ENCODE measurements around the gene DIABLO. TPM values are rescaled to one million over a fixed set of nuclear protein-coding genes. Genes with fewer than 3 reads are reported as not detected.

Gene DIABLO
- total RNA-seq, 1 experiment from 2014 or later, result 97.6 TPM

- POLR2A ChIA-PET (ENCODE audit: unreplicated experiment), result interaction anchor here (0.6 kb wide), 1 partner anchor 166 kb away, joined by 5 read pairs; the partner anchor contains the start of gene MLXIP
Measured at GRCh38 chr12:122244565-122245371, 18.9 kb upstream of the DIABLO start.

GRCh38 chr12:122243965-122244364 lies 18.1 kb upstream of the DIABLO start:
- no peaks in the 10 kb centered on the region for H3K4me1 ChIP-seq (ENCODE audit: insufficient read depth, low read length)
- no TSS peak for BruUV-seq (replicated peaks)
- H4K20me1 ChIP-seq (ENCODE audit: low read length), result no peaks in the 10 kb centered on the region
- TF ChIP-seq EZH2 (IDR thresholded peaks at IDR 0.05; ENCODE audit: low read length, unreplicated experiment) (no peak), CTCF (conservative IDR thresholded peaks at IDR 0.05; ENCODE audit: low read depth, low read length) (no peak), EZH2phosphoT487 (IDR thresholded peaks at IDR 0.05; ENCODE audit: borderline replicate concordance, low read length) (no peak)
- H2AFZ ChIP-seq (ENCODE audit: low read length), result no peak overlapping the region
- ChIA-PET CTCF (no interaction called here), POLR2A (ENCODE audit: unreplicated experiment) (no interaction called here)
- H3K27ac ChIP-seq (ENCODE audit: low read length), result no peak overlapping the region
- H3K9me2 ChIP-seq (replicated peaks; ENCODE audit: low read length), result no peaks in the 10 kb centered on the region
- ATAC-seq (no peak), DNase-seq (no peak)
- peaks cover 9% of the 10 kb centered on the region; the same call in 1 of the 2 replicates for H3K36me3 ChIP-seq (ENCODE audit: low read depth, low read length)
- H3K4me3 ChIP-seq (ENCODE audit: low read length), result no peak overlapping the region
- no peak overlapping the region for H3K4me2 ChIP-seq (ENCODE audit: low read length)
- no peaks in the 10 kb centered on the region for H3K9me3 ChIP-seq (ENCODE audit: low read length)
- no peak overlapping the region for H3K9ac ChIP-seq (ENCODE audit: low read length)
- no peaks in the 10 kb centered on the region for H3F3A ChIP-seq (ENCODE audit: low read length, unreplicated experiment)
- H3K27me3 ChIP-seq (ENCODE audit: low read length), result no peaks in the 10 kb centered on the region
- intact Hi-C loops (cut with micrococcal nuclease), result no loop called here
- no peaks in the 10 kb centered on the region for H3K79me2 ChIP-seq (ENCODE audit: low read length)

More at GRCh38 chr12:122244565-122245371, 18.9 kb upstream of the DIABLO start:
- Histone ChIP-seq H2AFZ (ENCODE audit: low read length) (no peak overlapping the region), H3K27me3 (ENCODE audit: low read length) (no peaks in the 10 kb centered on the region), H3K36me3 (ENCODE audit: low read depth, low read length) (peaks cover 8% of the 10 kb centered on the region; the same call in 1 of the 2 replicates), H3F3A (ENCODE audit: low read length, unreplicated experiment) (no peaks in the 10 kb centered on the region), H4K20me1 (ENCODE audit: low read length) (no peaks in the 10 kb centered on the region), H3K79me2 (ENCODE audit: low read length) (no peaks in the 10 kb centered on the region), H3K9ac (ENCODE audit: low read length) (no peak overlapping the region), H3K4me2 (ENCODE audit: low read length) (no peak overlapping the region), H3K4me1 (ENCODE audit: insufficient read depth, low read length) (no peaks in the 10 kb centered on the region), H3K9me2 (replicated peaks; ENCODE audit: low read length) (no peaks in the 10 kb centered on the region), H3K9me3 (ENCODE audit: low read length) (no peaks in the 10 kb centered on the region), H3K4me3 (ENCODE audit: low read length) (no peak overlapping the region), H3K27ac (ENCODE audit: low read length) (no peak overlapping the region)
- intact Hi-C loops (cut with micrococcal nuclease), result no loop called here
- no peak for ATAC-seq
- TF ChIP-seq CTCF (conservative IDR thresholded peaks at IDR 0.05; ENCODE audit: low read depth, low read length) (no peak), EZH2phosphoT487 (IDR thresholded peaks at IDR 0.05; ENCODE audit: borderline replicate concordance, low read length) (no peak), EZH2 (IDR thresholded peaks at IDR 0.05; ENCODE audit: low read length, unreplicated experiment) (no peak)
- BruUV-seq (replicated peaks), result no TSS peak
- no peak for DNase-seq
- CTCF ChIA-PET, result no interaction called here

GRCh38 chr12:122238861-122239260 lies 13.0 kb upstream of the DIABLO start:
- Histone ChIP-seq H2AFZ (ENCODE audit: low read length) (no peak overlapping the region), H3K27ac (ENCODE audit: low read length) (no peak overlapping the region), H4K20me1 (ENCODE audit: low read length) (no peaks in the 10 kb centered on the region), H3K9me3 (ENCODE audit: low read length) (no peaks in the 10 kb centered on the region), H3K9ac (ENCODE audit: low read length) (no peak overlapping the region), H3K79me2 (ENCODE audit: low read length) (no peaks in the 10 kb centered on the region), H3F3A (ENCODE audit: low read length, unreplicated experiment) (no peaks in the 10 kb centered on the region), H3K4me1 (ENCODE audit: insufficient read depth, low read length) (no peaks in the 10 kb centered on the region), H3K36me3 (ENCODE audit: low read depth, low read length) (0 out of 2 replicates have a peak, but pooled peaks cover 3% of the 10 kb centered on the region), H3K4me3 (ENCODE audit: low read length) (no peak overlapping the region), H3K9me2 (replicated peaks; ENCODE audit: low read length) (no peaks in the 10 kb centered on the region), H3K4me2 (ENCODE audit: low read length) (no peak overlapping the region), H3K27me3 (ENCODE audit: low read length) (no peaks in the 10 kb centered on the region)
- POLR2A ChIA-PET (ENCODE audit: unreplicated experiment), result no interaction called here
- DNase-seq (no peak), ATAC-seq (no peak)
- no peak for TF ChIP-seq EZH2phosphoT487 (IDR thresholded peaks at IDR 0.05; ENCODE audit: borderline replicate concordance, low read length)
- TF ChIP-seq EZH2 (IDR thresholded peaks at IDR 0.05; ENCODE audit: low read length, unreplicated experiment), result no peak
- no peak for TF ChIP-seq CTCF (conservative IDR thresholded peaks at IDR 0.05; ENCODE audit: low read depth, low read length)
- CTCF ChIA-PET, result interaction anchor here (0.6 kb wide), 1 partner anchor 31 kb away, joined by 3 read pairs; no protein-coding TSS in a partner anchor
- no TSS peak for BruUV-seq (replicated peaks)
- intact Hi-C loops (cut with micrococcal nuclease), result no loop called here

All from PC-3 (cell line).